CD4-positive, CD25-positive, alpha-beta regulatory T cell (primary cell): ENCODE results near the gene SF3B2. TPM values are rescaled to one million over a fixed set of nuclear protein-coding genes. Genes with fewer than 3 reads are reported as not detected.

Experiments used
- ATAC-seq, 2 donors: fragments of 150-1000 bp; cut with Tn5 transposase; one replicate each; pipeline ENCODE4 v1.10.0; 2021; ENCODE audit warnings: low read depth in 2 of 2, moderate number of reproducible peaks in 2 of 2, moderate library complexity in 1 of 2
- DNase-seq, 3 donors: peaks; one replicate each; pipeline versions ENCODE4 v3.0.0 to v3.0.0-alpha.2; 2012 to 2022; ENCODE audit warnings: mixed read lengths in 1 of 3
- H3K27ac ChIP-seq: one replicate; pipeline ENCODE4 v1.7.0; 2013; ENCODE audit warnings: mild to moderate bottlenecking, low read length; ENCODE audit not compliant: insufficient read depth, poor library complexity, severe bottlenecking
- H3K27me3 ChIP-seq: one replicate; pipeline ENCODE4 v1.7.0; 2013; ENCODE audit warnings: low read length; ENCODE audit not compliant: control insufficient read depth, insufficient read depth
- H3K36me3 ChIP-seq: one replicate; pipeline ENCODE4 v1.7.0; 2013; ENCODE audit warnings: mild to moderate bottlenecking, low read length, moderate library complexity; ENCODE audit not compliant: control insufficient read depth, insufficient read depth
- H3K4me1 ChIP-seq: 2 replicates; pipeline ENCODE4 v1.7.0; 2013; ENCODE audit warnings: mild to moderate bottlenecking, low read length; ENCODE audit not compliant: insufficient read depth, control insufficient read depth, poor library complexity, severe bottlenecking
- H3K4me3 ChIP-seq: one replicate; pipeline ENCODE4 v1.7.0; 2013; ENCODE audit warnings: low read depth, mild to moderate bottlenecking, low read length, moderate library complexity
- H3K9me3 ChIP-seq, 2 experiments: 1 replicate in 1 of 2; 2 replicates in 1 of 2; pipeline ENCODE4 v1.7.0; 2013; ENCODE audit warnings: low read length in 2 of 2, mild to moderate bottlenecking in 1 of 2, moderate library complexity in 1 of 2; ENCODE audit not compliant: control insufficient read depth in 2 of 2
- H3K27ac Mint-ChIP-seq, 3 donors: one replicate each; pipeline ENCODE4 v1.8.0; 2020 to 2022; ENCODE audit warnings: mild to moderate bottlenecking in 3 of 3, mixed read lengths in 3 of 3, moderate library complexity in 2 of 3
- H3K27me3 Mint-ChIP-seq: one replicate; pipeline ENCODE4 v1.8.0; 2022; ENCODE audit warnings: mild to moderate bottlenecking, mixed read lengths
- H3K36me3 Mint-ChIP-seq: one replicate; pipeline ENCODE4 v1.8.0; 2020; ENCODE audit warnings: mixed read lengths
- H3K4me1 Mint-ChIP-seq, 4 donors: one replicate each; pipeline ENCODE4 v1.8.0; 2020 to 2022; ENCODE audit warnings: mixed read lengths in 4 of 4, mild to moderate bottlenecking in 1 of 4
- H3K4me3 Mint-ChIP-seq, 4 donors: one replicate each; pipeline ENCODE4 v1.8.0; 2020 to 2022; ENCODE audit warnings: mild to moderate bottlenecking in 4 of 4, mixed read lengths in 4 of 4, moderate library complexity in 3 of 4
- H3K9me3 Mint-ChIP-seq, 7 donors: one replicate each; pipeline ENCODE4 v1.8.0; 2020 to 2022; ENCODE audit warnings: mixed read lengths in 7 of 7, mild to moderate bottlenecking in 3 of 7, moderate library complexity in 2 of 7
- polyA plus RNA-seq, 4 donors: library from polyadenylated mRNA; unstranded; fragments of 300-500 nt; fragmentation: Illumina TruSeq; gene quantifications; one replicate each; pipeline ENCODE4 v1.2.3, GENCODE V29; 2021
- total RNA-seq: library from RNA; stranded (reverse); gene quantifications from one replicate; pipeline ENCODE4 v1.2.3, GENCODE V29; 2022

The SF3B2 gene
- total and polyA plus RNA-seq, 5 donors from 2014 or later, result 67.6 to 172 (median 75.6) TPM

- peaks cover 54% of the 10 kb centered on the region for H3K36me3 ChIP-seq
- no peak overlapping the region for H3K4me3 ChIP-seq
- Mint-ChIP-seq H3K36me3 (peaks cover 66% of the 10 kb centered on the region), H3K4me1 (peaks cover 27 to 62% (median 53%) of the 10 kb centered on the region in 4 donors), H3K27me3 (peaks cover 6% of the 10 kb centered on the region), H3K4me3 (peak overlapping the region; percentile 75 to 92 (median 84)), H3K9me3 (peaks cover 0 to 3% (median 0%) of the 10 kb centered on the region in 7 donors), H3K27ac (peak overlapping the region; percentile 80 to 94 (median 93))
- DNase-seq (peak; percentile 64 to 74 (median 71)), ATAC-seq (no peak)
- peak overlapping the region; percentile 87 for H3K27ac ChIP-seq
- no peaks in the 10 kb centered on the region for H3K27me3 ChIP-seq
- H3K9me3 ChIP-seq, result peaks cover 1 to 5% of the 10 kb centered on the region in 2 experiments
- peaks cover 46% of the 10 kb centered on the region for H3K4me1 ChIP-seq
Measured at GRCh38 chr11:66068154-66068821, 16.1 kb downstream of the SF3B2 start.

- Mint-ChIP-seq H3K9me3 (peaks cover 0 to 3% (median 0%) of the 10 kb centered on the region in 7 donors), H3K27me3 (peaks cover 6% of the 10 kb centered on the region), H3K4me1 (peaks cover 30 to 63% (median 56%) of the 10 kb centered on the region in 4 donors), H3K27ac (peak overlapping the region; percentile 80 to 94 (median 93)), H3K4me3 (peak overlapping the region; percentile 75 to 96 (median 92)), H3K36me3 (peaks cover 62% of the 10 kb centered on the region)
- Histone ChIP-seq H3K9me3 (peaks cover 1 to 5% of the 10 kb centered on the region in 2 experiments), H3K4me1 (peaks cover 54% of the 10 kb centered on the region), H3K36me3 (peaks cover 49% of the 10 kb centered on the region), H3K4me3 (peak overlapping the region; percentile 38), H3K27me3 (no peaks in the 10 kb centered on the region), H3K27ac (peak overlapping the region; percentile 87)
- ATAC-seq (no peak), DNase-seq (peak in 2 of 3 donors; percentile 44 to 49)
Measured at GRCh38 chr11:66068923-66069714, 17.0 kb downstream of the SF3B2 start.

GRCh38 chr11:66069715-66070603 lies 17.8 kb downstream of the SF3B2 start, which contains the start of gene PACS1:
PACS1 (plus strand) TSS chr11:66070272; CDS start chr11:66070487, 215 bp downstream.
- Mint-ChIP-seq H3K27me3 (peaks cover 6% of the 10 kb centered on the region), H3K4me1 (peaks cover 32 to 68% (median 61%) of the 10 kb centered on the region in 4 donors), H3K4me3 (peak within 1 kb of the TSS; percentile 96 to 100 (median 98)), H3K9me3 (peaks cover 0 to 3% (median 0%) of the 10 kb centered on the region in 7 donors), H3K36me3 (peaks cover 59% of the 10 kb centered on the region), H3K27ac (peak within 1 kb of the TSS; percentile 92 to 97 (median 94))
- Histone ChIP-seq H3K36me3 (peaks cover 45% of the 10 kb centered on the region), H3K9me3 (peaks cover 1 to 3% of the 10 kb centered on the region in 2 experiments), H3K4me3 (peak within 1 kb of the TSS; percentile 99), H3K27ac (peak within 1 kb of the TSS; percentile 87), H3K4me1 (peaks cover 60% of the 10 kb centered on the region), H3K27me3 (no peaks in the 10 kb centered on the region)
- ATAC-seq, result peak; percentile 74 to 76
- DNase-seq, result peak; percentile 77 to 84 (median 79)

- Mint-ChIP-seq H3K4me3 (peak overlapping the region; percentile 96 to 100 (median 98)), H3K27ac (peak overlapping the region; percentile 92 to 97 (median 93)), H3K36me3 (peaks cover 55% of the 10 kb centered on the region), H3K4me1 (peaks cover 32 to 71% (median 61%) of the 10 kb centered on the region in 4 donors), H3K27me3 (peaks cover 6% of the 10 kb centered on the region), H3K9me3 (no peaks in the 10 kb centered on the region)
- peak overlapping the region; percentile 99 for H3K4me3 ChIP-seq
- DNase-seq, result peak in 1 of 3 donors; percentile 34
- H3K4me1 ChIP-seq, result peaks cover 63% of the 10 kb centered on the region
- peak overlapping the region; percentile 74 for H3K27ac ChIP-seq
- peak in 1 of 2 donors; percentile 6 for ATAC-seq
- H3K27me3 ChIP-seq, result no peaks in the 10 kb centered on the region
- peaks cover 40% of the 10 kb centered on the region for H3K36me3 ChIP-seq
- H3K9me3 ChIP-seq, result no peaks in the 10 kb centered on the region
Measured at GRCh38 chr11:66070604-66071380, 18.6 kb downstream of the SF3B2 start.

- H3K27me3 Mint-ChIP-seq, result peaks cover 6% of the 10 kb centered on the region
- H3K36me3 ChIP-seq, result peaks cover 39% of the 10 kb centered on the region
- H3K4me1 ChIP-seq, result peaks cover 67% of the 10 kb centered on the region
- no peaks in the 10 kb centered on the region for H3K9me3 ChIP-seq
- H3K27ac ChIP-seq, result peak overlapping the region; percentile 74
- H3K4me1 Mint-ChIP-seq, result peaks cover 32 to 73% (median 63%) of the 10 kb centered on the region in 4 donors
- H3K4me3 ChIP-seq, result peak overlapping the region; percentile 99
- H3K36me3 Mint-ChIP-seq, result peaks cover 55% of the 10 kb centered on the region
- peak in 2 of 3 donors; percentile 43 to 63 for DNase-seq
- H3K27me3 ChIP-seq, result no peaks in the 10 kb centered on the region
- H3K27ac Mint-ChIP-seq, result peak overlapping the region; percentile 92 to 97 (median 93)
- H3K9me3 Mint-ChIP-seq, result no peaks in the 10 kb centered on the region
- H3K4me3 Mint-ChIP-seq, result peak overlapping the region; percentile 96 to 100 (median 98)
- ATAC-seq, result peak in 1 of 2 donors; percentile 13
Measured at GRCh38 chr11:66071381-66071801, 19.2 kb downstream of the SF3B2 start.

- Histone ChIP-seq H3K4me3 (peak overlapping the region; percentile 99), H3K27ac (peak overlapping the region; percentile 74), H3K36me3 (peaks cover 38% of the 10 kb centered on the region), H3K9me3 (no peaks in the 10 kb centered on the region), H3K27me3 (no peaks in the 10 kb centered on the region), H3K4me1 (peaks cover 73% of the 10 kb centered on the region)
- Mint-ChIP-seq H3K9me3 (no peaks in the 10 kb centered on the region), H3K27ac (peak overlapping the region; percentile 92 to 97 (median 93)), H3K36me3 (peaks cover 48% of the 10 kb centered on the region), H3K4me1 (peaks cover 32 to 73% (median 60%) of the 10 kb centered on the region in 4 donors), H3K27me3 (peaks cover 6% of the 10 kb centered on the region), H3K4me3 (peak overlapping the region; percentile 96 to 100 (median 98))
- DNase-seq (peak in 1 of 3 donors; percentile 36), ATAC-seq (no peak)
Measured at GRCh38 chr11:66072081-66072480, 19.9 kb downstream of the SF3B2 start.
